ENCODE results near the gene USP6.
"Not testable (repeated sequence)": the region's sequence is repeated elsewhere in the genome, so short reads cannot be mapped to it uniquely, and the experiment has no call there.

Gene USP6

GRCh38 chr17:5122056-5122455 lies 6.2 kb downstream of the USP6 start:
- not testable (repeated sequence) for DNase-seq (ENCODE audit: low read depth)

DNA sequence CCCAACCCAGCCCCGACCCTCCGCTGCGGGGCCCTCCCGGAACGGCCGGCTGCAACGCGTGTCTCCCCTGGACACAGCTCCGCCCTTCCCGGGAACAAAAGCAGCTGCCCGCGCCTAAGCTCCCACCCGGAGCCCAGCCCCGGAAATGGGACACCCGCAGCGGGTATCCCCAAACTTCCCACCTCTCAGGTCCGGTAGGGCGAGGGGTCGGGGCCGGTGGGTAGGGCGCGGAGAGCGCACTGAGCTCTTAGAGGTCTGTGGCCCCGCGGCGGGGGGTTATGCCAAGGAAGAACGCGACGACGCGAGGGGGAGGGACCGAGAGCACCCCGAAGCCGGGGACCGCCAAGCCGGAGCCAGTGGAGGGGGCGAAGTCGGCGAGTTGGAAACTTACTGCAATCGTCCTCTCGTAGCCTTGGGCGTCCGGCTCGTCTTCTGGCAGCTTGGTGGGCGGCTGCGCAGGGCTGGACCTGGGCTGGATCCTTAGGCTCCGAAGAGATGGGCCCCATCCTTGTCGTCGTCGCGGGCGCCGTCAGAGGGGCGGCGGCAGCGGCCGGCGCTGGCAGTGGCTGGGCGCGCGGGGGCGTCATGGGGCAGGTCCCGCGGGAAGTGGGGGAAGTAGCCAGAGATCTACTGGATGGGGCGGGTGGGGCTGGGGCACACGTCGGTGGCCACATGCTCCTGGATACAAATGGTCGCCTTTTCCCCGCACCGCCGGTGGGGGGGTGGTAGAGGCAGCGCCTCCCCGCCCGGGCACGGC lies 6.9 kb downstream of the USP6 start:
- no peak for DNase-seq (ENCODE audit: low read depth)

GRCh38 chr17:5123343-5124124 lies 7.7 kb downstream of the USP6 start:
- no peak for DNase-seq (ENCODE audit: low read depth)

DNA sequence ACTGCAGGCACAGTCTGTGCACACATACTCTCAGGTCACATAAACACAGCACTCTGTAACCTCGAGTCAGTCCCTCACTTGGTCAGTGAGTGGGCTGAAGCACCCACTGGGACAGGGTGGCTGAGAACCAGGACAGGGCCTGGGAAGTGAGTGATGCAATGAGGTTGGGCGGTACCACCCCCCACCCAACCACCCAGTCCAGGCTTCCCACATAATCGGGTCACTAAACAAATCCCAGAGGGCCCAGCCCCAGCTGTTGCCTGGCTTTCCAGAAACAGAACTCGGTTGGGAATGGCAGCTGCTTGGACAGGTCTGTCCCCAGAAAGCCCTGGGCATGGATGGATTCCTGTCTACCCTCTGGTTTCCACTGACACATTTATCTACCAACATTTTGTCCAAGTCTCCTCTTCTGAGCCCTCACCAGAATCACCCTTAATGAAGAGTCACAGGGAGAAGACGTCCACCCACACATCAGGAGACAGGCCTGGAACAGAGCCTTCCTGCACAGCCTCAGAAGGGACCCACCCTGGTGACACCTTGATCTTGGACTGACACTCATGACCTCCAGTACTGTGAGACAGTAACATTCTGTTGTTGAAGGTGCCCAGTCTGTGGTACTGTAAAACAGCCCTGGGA lies 8.4 kb downstream of the USP6 start:
- not testable (repeated sequence) for DNase-seq (ENCODE audit: low read depth)

GRCh38 chr17:5124896-5125295 lies 9.1 kb downstream of the USP6 start:
- DNase-seq (ENCODE audit: low read depth): not testable (repeated sequence)

- no peak for DNase-seq (ENCODE audit: low read depth)
Measured at GRCh38 chr17:5126719-5127488, 11.1 kb downstream of the USP6 start.

GRCh38 chr17:5127910-5128309 lies 12.1 kb downstream of the USP6 start:
- no peak for DNase-seq (ENCODE audit: low read depth)

DNA sequence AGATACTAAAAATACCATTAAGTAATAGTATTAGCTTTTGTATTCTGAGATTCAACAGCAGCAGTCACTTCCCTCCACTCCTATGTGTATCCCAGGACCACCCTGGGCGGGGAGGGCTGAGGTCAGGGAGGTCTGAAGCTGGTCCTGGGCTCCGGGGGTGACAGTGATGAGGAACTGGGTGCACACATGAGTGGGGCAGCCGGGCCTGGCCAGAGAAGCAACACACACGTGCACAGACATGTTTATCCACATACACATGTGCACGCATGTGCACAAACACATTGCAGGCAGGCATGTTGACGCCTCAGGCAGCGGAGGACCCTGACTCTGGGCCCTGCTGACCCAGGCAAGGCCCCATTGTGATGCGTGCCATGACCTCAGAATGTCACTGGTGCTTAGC lies 12.6 kb downstream of the USP6 start:
- DNase-seq (ENCODE audit: low read depth): not testable (repeated sequence)

DNA sequence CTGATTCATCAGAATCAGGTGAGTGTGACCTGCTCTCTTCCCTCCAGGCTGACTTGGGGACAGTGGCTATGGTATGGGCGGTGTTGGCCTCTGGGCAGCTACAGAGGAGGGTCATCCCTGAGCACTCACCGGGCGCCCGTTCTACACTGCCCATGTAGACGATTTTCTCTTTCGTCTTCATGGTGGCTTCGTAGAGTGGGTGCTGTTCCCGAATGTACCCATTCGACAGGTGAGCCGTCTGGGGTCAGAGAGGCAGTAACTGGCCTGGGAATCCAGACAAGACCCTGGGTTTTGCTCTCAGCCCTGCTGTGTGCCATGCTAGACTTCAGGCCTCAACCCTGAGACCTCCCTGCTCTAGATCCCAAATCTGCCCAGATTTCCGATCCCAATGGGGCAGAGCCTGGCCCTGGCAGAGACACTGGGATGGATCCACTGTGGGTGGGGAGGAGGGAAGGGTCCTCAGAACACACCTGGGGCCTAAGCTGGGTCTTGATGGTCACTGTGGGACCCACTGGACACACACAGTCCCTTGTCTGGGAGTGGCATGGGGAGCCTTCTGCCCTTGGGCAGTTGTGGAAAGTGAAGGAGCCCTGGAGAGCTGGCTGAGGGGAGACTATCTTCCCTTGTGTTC lies 13.2 kb downstream of the USP6 start:
- DNase-seq (ENCODE audit: low read depth): no peak

- DNase-seq (ENCODE audit: low read depth): not testable (repeated sequence)
Measured at GRCh38 chr17:5129770-5130169, 13.9 kb downstream of the USP6 start.

GRCh38 chr17:5130261-5130660 lies 14.4 kb downstream of the USP6 start:
- not testable (repeated sequence) for DNase-seq (ENCODE audit: low read depth)

- DNase-seq (ENCODE audit: low read depth): not testable (repeated sequence)
Measured at GRCh38 chr17:5130687-5131086, 14.9 kb downstream of the USP6 start.

DNA sequence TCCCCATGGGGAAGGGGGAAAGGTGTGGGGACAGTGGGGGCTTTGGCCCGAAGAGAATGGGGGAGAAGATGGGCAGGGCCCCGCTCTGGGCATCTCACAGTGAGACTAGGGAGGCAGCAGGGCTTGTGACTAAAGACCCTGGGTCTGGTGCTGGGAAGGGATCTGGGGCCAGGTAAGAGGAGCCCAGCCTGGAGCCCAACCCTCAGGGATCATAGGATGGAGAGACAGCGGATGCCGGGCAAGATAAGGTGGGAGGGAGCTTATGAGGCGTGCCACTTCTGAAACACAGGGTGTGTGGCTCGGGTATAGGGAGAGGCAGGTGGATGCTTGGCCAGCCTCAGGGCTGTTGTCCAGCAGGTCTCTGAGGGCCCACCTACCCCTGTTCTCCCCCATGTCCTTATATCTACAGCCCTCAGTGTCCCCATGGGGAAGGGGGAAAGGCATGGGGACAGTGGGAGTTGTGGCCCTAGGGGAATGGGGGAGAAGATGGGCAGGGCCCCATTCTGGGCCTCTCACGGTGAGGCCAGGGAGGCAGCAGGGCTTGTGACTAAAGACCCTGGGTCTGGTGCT lies 15.4 kb downstream of the USP6 start:
- DNase-seq (ENCODE audit: low read depth): no peak

GRCh38 chr17:5131799-5132502 lies 16.1 kb downstream of the USP6 start:
- not testable (repeated sequence) for DNase-seq (ENCODE audit: low read depth)

DNA sequence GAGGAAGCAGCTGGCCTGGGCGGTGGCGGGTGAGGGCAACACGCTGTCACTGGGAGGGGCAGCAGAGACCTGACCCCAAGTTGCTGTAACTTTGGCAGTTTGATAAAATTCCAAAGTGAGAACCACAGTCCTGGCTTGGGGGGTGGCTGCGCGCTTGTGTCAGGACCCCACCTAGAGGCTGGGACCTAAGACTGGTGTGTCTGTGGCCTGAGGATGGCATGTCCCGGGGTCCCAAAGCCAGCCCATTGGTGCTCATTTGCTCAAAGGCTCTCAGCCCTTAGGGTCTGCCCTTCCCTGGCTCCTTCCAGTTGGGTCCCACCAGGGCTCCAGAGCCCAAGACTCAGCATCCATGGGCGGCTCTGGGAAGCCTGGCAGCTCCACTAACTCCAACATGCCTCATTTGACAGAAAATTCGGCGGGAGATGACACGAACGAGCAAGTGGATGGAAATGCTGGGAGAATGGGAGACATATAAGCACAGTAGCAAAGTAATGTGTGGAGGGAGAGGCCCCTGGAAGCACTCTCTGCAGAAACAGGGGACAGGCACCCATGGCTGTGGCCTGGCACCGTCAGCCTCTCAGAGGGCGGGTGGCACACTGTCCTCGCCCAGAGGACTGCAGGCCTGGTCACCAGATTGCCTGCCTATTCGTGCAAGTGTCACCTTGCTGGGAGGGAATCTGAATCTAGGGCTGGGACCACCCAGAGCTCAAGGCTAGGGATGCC lies 16.8 kb downstream of the USP6 start:
- DNase-seq (ENCODE audit: low read depth): not testable (repeated sequence)

GRCh38 chr17:5133311-5133710 lies 17.5 kb downstream of the USP6 start:
- no peak for DNase-seq (ENCODE audit: low read depth)

GRCh38 chr17:5133961-5134360 lies 18.1 kb downstream of the USP6 start:
- DNase-seq (ENCODE audit: low read depth): not testable (repeated sequence)

DNA sequence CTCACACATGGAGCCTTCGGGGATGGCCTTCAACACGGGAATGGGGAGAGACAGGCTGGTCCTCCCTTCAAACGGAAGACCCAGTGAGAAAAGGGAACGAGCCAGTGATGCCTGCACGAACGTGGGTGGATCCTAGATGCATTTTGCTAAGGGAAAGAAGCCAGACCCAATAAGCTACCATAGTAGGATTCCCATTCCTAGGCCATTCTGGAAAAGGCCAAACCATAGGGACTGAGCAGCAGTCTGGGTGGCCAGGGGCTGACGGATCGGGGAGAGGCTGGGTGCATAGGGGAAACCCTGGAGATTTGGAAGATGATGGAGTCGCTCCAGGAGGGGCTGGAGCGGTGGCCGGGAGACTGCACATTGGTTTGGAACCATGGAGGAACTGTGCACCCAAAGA lies 18.7 kb downstream of the USP6 start:
- not testable (repeated sequence) for DNase-seq (ENCODE audit: low read depth)

GRCh38 chr17:5135131-5135712 lies 19.4 kb downstream of the USP6 start:
- not testable (repeated sequence) for DNase-seq (ENCODE audit: low read depth)

Measured in activated T-cell treated with anti-CD3 and anti-CD28 coated beads for 1 hour (primary cell).